KMS-11 (cell line): ENCODE results near the gene CRACDL.

Source experiments
- H2AFZ ChIP-seq: fragments of 200-600 bp; sonication (generic); 2 replicates; pipeline ENCODE4 v1.6.1; 2016; ENCODE audit warnings: antibody characterized with exemption, mixed run types, low read depth
- H3K27ac ChIP-seq: fragments of 200-600 bp; sonication (generic); 2 replicates; pipeline ENCODE4 v1.6.1; 2016; ENCODE audit warnings: mild to moderate bottlenecking, mixed run types
- H3K27me3 ChIP-seq: fragments of 200-600 bp; sonication (generic); 2 replicates; pipeline ENCODE4 v1.6.1; 2017; ENCODE audit warnings: mild to moderate bottlenecking, low read depth, mixed run types, moderate library complexity; ENCODE audit not compliant: insufficient read depth
- H3K36me3 ChIP-seq: fragments of 200-600 bp; sonication (generic); 2 replicates; pipeline ENCODE4 v1.6.1; 2017; ENCODE audit warnings: mild to moderate bottlenecking, mixed run types; ENCODE audit not compliant: insufficient read depth
- H3K4me1 ChIP-seq: fragments of 200-600 bp; sonication (generic); 2 replicates; pipeline ENCODE4 v1.6.1; 2016; ENCODE audit warnings: mild to moderate bottlenecking, low read depth, mixed run types; ENCODE audit not compliant: poor library complexity, severe bottlenecking
- H3K4me2 ChIP-seq: fragments of 200-600 bp; sonication (generic); 2 replicates; pipeline ENCODE4 v1.7.0; 2016; ENCODE audit warnings: mild to moderate bottlenecking, mixed run types
- H3K4me3 ChIP-seq: fragments of 200-600 bp; sonication (generic); IDR thresholded peaks from 2 replicates; pipeline ENCODE4 v1.6.1; 2017; ENCODE audit warnings: low read depth, low read length, mixed read lengths; ENCODE audit not compliant: insufficient read depth
- H3K79me2 ChIP-seq: fragments of 200-600 bp; sonication (generic); 2 replicates; pipeline ENCODE4 v1.6.1; 2016; ENCODE audit warnings: low read depth, mixed run types; ENCODE audit not compliant: insufficient read depth
- H3K9ac ChIP-seq: fragments of 200-600 bp; sonication (generic); 2 replicates; pipeline ENCODE4 v1.6.1; 2016; ENCODE audit warnings: mild to moderate bottlenecking, mixed run types
- H4K20me1 ChIP-seq: fragments of 200-600 bp; sonication (generic); 2 replicates; pipeline ENCODE4 v1.6.1; 2016; ENCODE audit warnings: mild to moderate bottlenecking, mixed run types; ENCODE audit not compliant: insufficient read depth
- TF ChIP-seq, protein P1 (sequence below): fragments of 200-600 bp; sonication (generic); conservative IDR thresholded peaks from 2 replicates; pipeline ENCODE4 v1.6.1; 2017; ENCODE audit warnings: low read depth, mild to moderate bottlenecking, antibody characterized with exemption, low read length, moderate library complexity, mixed read lengths

Gene CRACDL

DNA sequence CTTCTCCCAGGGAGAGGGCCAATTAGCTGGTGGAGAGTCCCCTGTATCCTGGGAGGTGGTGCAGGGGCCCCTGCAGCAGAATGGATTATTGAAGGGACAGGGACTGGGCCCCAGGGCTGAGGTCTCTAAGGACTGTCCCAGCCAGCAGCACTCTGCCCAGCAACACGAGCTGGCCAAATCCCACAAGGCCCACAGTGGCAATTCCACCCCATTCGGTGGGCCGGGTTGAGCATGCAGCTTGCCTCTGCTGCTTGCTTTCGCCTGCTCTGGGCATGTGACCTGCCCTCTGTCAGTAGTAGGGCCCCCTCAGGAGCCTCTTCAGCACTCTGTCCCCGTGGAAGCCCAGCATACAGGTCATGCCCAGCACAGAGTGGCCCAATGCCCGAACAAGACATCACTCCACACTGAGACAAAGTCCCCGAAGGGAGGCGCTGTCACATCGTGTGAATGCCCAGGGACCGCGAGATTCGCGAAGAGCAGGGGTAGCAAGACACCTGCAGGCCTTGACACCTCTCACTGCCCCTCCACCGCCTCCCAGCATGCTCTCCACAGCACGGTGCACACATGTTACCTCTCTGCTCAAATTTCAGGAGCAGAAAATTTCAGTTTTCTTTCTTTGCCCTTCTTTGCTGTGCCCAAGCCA, 65.4 kb downstream of the CRACDL start:
- Histone ChIP-seq H3K4me1 (peaks cover 24% of the 10 kb centered on the region), H3K79me2 (no peaks in the 10 kb centered on the region), H3K27ac (peak overlapping the region; percentile 76), H2AFZ (peak overlapping the region; percentile 85), H3K4me3 (no peak overlapping the region), H4K20me1 (no peaks in the 10 kb centered on the region), H3K36me3 (no peaks in the 10 kb centered on the region), H3K4me2 (peak overlapping the region; percentile 84), H3K9ac (peak overlapping the region; percentile 58; the same call in 1 of the 2 replicates), H3K27me3 (no peaks in the 10 kb centered on the region)
- TF ChIP-seq, protein P1, sequence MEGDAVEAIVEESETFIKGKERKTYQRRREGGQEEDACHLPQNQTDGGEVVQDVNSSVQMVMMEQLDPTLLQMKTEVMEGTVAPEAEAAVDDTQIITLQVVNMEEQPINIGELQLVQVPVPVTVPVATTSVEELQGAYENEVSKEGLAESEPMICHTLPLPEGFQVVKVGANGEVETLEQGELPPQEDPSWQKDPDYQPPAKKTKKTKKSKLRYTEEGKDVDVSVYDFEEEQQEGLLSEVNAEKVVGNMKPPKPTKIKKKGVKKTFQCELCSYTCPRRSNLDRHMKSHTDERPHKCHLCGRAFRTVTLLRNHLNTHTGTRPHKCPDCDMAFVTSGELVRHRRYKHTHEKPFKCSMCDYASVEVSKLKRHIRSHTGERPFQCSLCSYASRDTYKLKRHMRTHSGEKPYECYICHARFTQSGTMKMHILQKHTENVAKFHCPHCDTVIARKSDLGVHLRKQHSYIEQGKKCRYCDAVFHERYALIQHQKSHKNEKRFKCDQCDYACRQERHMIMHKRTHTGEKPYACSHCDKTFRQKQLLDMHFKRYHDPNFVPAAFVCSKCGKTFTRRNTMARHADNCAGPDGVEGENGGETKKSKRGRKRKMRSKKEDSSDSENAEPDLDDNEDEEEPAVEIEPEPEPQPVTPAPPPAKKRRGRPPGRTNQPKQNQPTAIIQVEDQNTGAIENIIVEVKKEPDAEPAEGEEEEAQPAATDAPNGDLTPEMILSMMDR: no peak

DNA sequence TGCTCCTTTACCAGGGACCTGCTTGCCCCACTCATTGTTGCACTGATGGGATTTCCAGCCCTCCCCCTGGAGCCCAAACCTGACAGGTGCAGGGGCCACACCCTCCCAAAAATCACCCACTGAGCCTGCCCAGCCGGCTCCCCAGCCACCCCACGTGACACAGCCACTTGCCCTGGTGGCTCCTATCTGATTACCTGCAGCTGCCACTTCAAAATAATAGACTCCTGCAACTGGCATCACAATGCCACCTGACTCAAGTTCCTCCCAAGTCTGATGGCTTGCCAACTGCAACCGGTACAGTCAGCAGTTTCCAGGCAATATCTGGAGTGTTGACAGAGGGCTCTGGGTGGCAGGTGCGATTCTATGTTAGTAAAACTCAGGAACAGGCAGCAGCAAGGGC, 66.2 kb downstream of the CRACDL start:
- Histone ChIP-seq H4K20me1 (no peaks in the 10 kb centered on the region), H3K27me3 (no peaks in the 10 kb centered on the region), H3K4me2 (peak overlapping the region; percentile 84), H3K9ac (peak overlapping the region; percentile 58; the same call in 1 of the 2 replicates), H3K36me3 (no peaks in the 10 kb centered on the region), H3K27ac (peak overlapping the region; percentile 76), H2AFZ (peak overlapping the region; percentile 85), H3K4me1 (peaks cover 24% of the 10 kb centered on the region), H3K4me3 (no peak overlapping the region), H3K79me2 (no peaks in the 10 kb centered on the region)
- TF ChIP-seq, protein P1: no peak; the same call in 1 of the 2 replicates

- Histone ChIP-seq H3K27me3 (no peaks in the 10 kb centered on the region), H3K27ac (peak overlapping the region; percentile 76), H3K79me2 (no peaks in the 10 kb centered on the region), H4K20me1 (no peaks in the 10 kb centered on the region), H3K36me3 (no peaks in the 10 kb centered on the region), H2AFZ (peak overlapping the region; percentile 85), H3K9ac (peak overlapping the region; percentile 58; the same call in 1 of the 2 replicates), H3K4me1 (peaks cover 24% of the 10 kb centered on the region), H3K4me2 (peak overlapping the region; percentile 84), H3K4me3 (no peak overlapping the region)
- TF ChIP-seq, protein P1: no peak
These were observed 66.8 kb downstream of the CRACDL start for GRCh38 chr2:98869272-98869641.

- peak overlapping the region; percentile 84; the same call in 1 of the 2 replicates for H3K4me2 ChIP-seq
- H2AFZ ChIP-seq: peak overlapping the region; percentile 85
- no peaks in the 10 kb centered on the region for H3K36me3 ChIP-seq
- peaks cover 24% of the 10 kb centered on the region for H3K4me1 ChIP-seq
- no peaks in the 10 kb centered on the region for H4K20me1 ChIP-seq
- peak overlapping the region; percentile 76; the same call in 1 of the 2 replicates for H3K27ac ChIP-seq
- H3K79me2 ChIP-seq: no peaks in the 10 kb centered on the region
- TF ChIP-seq, protein P1: no peak
- H3K27me3 ChIP-seq: no peaks in the 10 kb centered on the region
- no peak overlapping the region for H3K4me3 ChIP-seq
- peak overlapping the region; percentile 58; the same call in 1 of the 2 replicates for H3K9ac ChIP-seq
These were observed 67.3 kb downstream of the CRACDL start for GRCh38 chr2:98868548-98869271.
